Activated CD4-positive, CD25-positive, alpha-beta regulatory T cell treated with anti-CD3 and anti-CD28 coated beads, Interleukin-2, amount 50 U/mL, for 72 hours (primary cell): Measurements from ENCODE around the gene GGT6.

Experiments
- DNase-seq: peaks from one replicate; pipeline ENCODE4 v3.0.0; 2021

GGT6 gene

GRCh38 chr17:4519361-4519788 is 41.0 kb downstream of the GGT6 start:
- no peak for DNase-seq

GRCh38 chr17:4518901-4519300 is 41.5 kb downstream of the GGT6 start:
- no peak for DNase-seq

GRCh38 chr17:4516735-4517134 is 43.6 kb downstream of the GGT6 start:
- no peak for DNase-seq

GRCh38 chr17:4515501-4515900 is 44.9 kb downstream of the GGT6 start:
- no peak for DNase-seq

- DNase-seq: no peak
These were observed 45.6 kb downstream of the GGT6 start for GRCh38 chr17:4514779-4515178.

DNA sequence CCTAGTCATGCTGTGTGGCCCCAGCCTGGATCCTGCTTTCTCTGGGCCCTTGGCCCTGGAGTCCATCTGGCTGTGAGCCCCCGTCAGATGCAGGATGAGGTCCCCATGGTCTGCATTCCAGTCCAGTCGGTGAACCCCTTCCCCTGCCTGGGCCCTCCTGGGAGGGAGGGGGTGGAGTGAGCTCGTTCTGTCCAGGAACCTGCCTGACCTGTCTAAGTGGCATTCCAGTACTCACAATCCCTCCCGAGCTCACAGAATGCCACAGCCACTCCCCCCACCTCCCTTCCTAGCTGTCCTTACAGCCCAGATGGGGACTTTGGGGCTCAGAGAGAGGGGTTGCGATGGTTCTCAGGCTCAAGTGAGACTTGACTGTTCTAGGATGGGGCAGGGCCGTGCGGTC is 46.2 kb downstream of the GGT6 start:
- DNase-seq: no peak

GRCh38 chr17:4513113-4514032 is 47.0 kb downstream of the GGT6 start:
- DNase-seq: no peak

DNA sequence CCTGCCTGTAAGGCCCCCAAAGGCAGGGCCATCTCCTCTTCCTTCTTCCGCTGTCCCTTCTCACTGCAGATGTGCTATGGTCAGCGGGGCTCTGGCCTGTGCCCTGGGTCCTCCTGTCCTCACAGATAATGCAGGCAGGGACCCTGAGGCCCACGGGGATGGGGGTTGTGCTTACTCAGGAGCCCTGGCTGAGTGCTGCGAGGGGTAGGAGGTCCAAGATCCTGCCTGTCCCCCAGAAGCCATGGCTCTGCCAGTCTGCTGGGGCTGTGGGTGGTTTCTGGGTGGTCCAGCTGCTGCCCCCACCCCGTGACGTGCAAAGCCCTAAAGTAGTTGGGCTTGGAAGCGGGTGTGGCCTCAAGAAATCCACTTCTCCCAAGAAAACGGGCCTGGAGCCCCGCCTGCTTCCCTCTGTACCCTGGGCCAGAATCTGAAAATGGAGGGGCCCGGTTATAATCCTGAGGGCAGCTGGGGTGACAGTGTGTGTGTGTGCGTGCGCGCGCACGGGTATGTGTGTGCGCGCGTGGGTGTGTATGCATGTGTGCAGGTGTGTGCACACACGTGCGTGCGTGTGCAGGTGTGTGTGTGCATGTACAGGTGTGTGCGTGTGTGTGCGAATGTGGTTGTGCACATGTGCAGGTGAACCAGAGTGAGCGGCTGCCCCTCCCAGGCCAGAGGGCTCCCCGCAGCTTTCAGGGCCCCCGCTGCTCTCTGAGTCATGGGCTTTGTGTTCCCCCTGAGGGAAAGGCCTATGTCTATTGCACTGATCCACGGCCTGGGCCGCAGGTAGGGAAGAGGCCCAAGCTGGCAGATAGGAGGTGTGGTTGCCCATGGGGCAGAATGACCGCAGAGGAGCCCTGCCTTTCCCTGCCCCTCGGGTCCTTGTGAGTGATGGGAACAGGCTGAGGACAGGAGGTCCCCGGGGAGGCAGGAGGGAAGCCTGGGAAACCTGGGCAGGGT is 47.9 kb downstream of the GGT6 start:
- DNase-seq: no peak

GRCh38 chr17:4511199-4511932 is 49.0 kb downstream of the GGT6 start:
- no peak for DNase-seq

GRCh38 chr17:4510618-4510941 is 49.8 kb downstream of the GGT6 start:
- no peak for DNase-seq

GRCh38 chr17:4509923-4510617 is 50.3 kb downstream of the GGT6 start:
- no peak for DNase-seq

DNA sequence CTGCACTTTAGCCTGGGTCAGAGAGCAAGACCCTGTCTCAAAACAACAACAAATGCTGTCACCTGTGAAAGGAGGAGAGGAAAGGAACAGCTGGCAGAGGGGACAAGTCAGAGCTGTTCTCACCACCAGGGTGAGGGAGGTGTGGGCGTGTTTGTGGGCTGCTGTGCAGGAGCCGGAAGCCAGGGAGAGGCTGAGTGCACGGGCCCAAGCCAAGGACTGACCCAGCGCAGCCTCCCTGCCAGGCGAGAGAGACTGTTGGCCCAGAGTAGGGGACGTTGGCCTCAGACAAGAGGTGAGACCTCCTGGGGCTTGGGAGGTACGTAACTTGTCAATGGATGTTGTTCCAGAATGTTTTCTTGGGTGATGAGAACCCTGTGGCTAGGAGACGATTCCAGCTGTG is 51.0 kb downstream of the GGT6 start:
- no peak for DNase-seq

GRCh38 chr17:4508207-4508606 is 52.2 kb downstream of the GGT6 start:
- DNase-seq: no peak

GRCh38 chr17:4507361-4508111 is 52.8 kb downstream of the GGT6 start:
- DNase-seq: no peak
